Activated naive CD4-positive, alpha-beta T cell treated with anti-CD3 and anti-CD28 coated beads, Interleukin-2, amount 50 U/mL, for 24 hours (primary cell): ENCODE measurements around the gene MARK3.

Source experiments
- H3K27ac Mint-ChIP-seq: one replicate; pipeline ENCODE4 v1.8.0; 2021; ENCODE audit warnings: mild to moderate bottlenecking, mixed read lengths
- H3K27me3 Mint-ChIP-seq: one replicate; pipeline ENCODE4 v1.8.0; 2021; ENCODE audit warnings: mixed read lengths
- H3K36me3 Mint-ChIP-seq: one replicate; pipeline ENCODE4 v1.8.0; 2021; ENCODE audit warnings: mixed read lengths
- H3K4me1 Mint-ChIP-seq: one replicate; pipeline ENCODE4 v1.8.0; 2021; ENCODE audit warnings: mixed read lengths
- H3K4me3 Mint-ChIP-seq: one replicate; pipeline ENCODE4 v1.8.0; 2021; ENCODE audit warnings: mild to moderate bottlenecking, mixed read lengths
- H3K9me3 Mint-ChIP-seq: one replicate; pipeline ENCODE4 v1.8.0; 2021; ENCODE audit warnings: mixed read lengths

MARK3 gene

GRCh38 chr14:103472939-103473338 lies 87.7 kb downstream of the MARK3 start:
- Mint-ChIP-seq H3K27me3 (no peaks in the 10 kb centered on the region), H3K9me3 (no peaks in the 10 kb centered on the region), H3K27ac (peak overlapping the region; percentile 2), H3K36me3 (peaks cover 16% of the 10 kb centered on the region), H3K4me1 (no peaks in the 10 kb centered on the region), H3K4me3 (no peak overlapping the region)

GRCh38 chr14:103474893-103475292 lies 89.7 kb downstream of the MARK3 start:
- H3K36me3 Mint-ChIP-seq: peaks cover 16% of the 10 kb centered on the region
- no peak overlapping the region for H3K27ac Mint-ChIP-seq
- peaks cover 5% of the 10 kb centered on the region for H3K4me1 Mint-ChIP-seq
- no peak overlapping the region for H3K4me3 Mint-ChIP-seq
- no peaks in the 10 kb centered on the region for H3K9me3 Mint-ChIP-seq
- no peaks in the 10 kb centered on the region for H3K27me3 Mint-ChIP-seq

- Mint-ChIP-seq H3K9me3 (no peaks in the 10 kb centered on the region), H3K36me3 (peaks cover 15% of the 10 kb centered on the region), H3K27ac (peak overlapping the region; percentile 59), H3K4me3 (no peak overlapping the region), H3K27me3 (no peaks in the 10 kb centered on the region), H3K4me1 (peaks cover 17% of the 10 kb centered on the region)
These were observed 90.8 kb downstream of the MARK3 start for GRCh38 chr14:103476065-103476464.

GRCh38 chr14:103476631-103477030 lies 91.4 kb downstream of the MARK3 start:
- Mint-ChIP-seq H3K27me3 (no peaks in the 10 kb centered on the region), H3K36me3 (peaks cover 15% of the 10 kb centered on the region), H3K4me3 (no peak overlapping the region), H3K4me1 (peaks cover 22% of the 10 kb centered on the region), H3K27ac (no peak overlapping the region), H3K9me3 (no peaks in the 10 kb centered on the region)

- Mint-ChIP-seq H3K4me1 (peaks cover 22% of the 10 kb centered on the region), H3K27me3 (no peaks in the 10 kb centered on the region), H3K4me3 (no peak overlapping the region), H3K36me3 (peaks cover 21% of the 10 kb centered on the region), H3K27ac (peak overlapping the region; percentile 5), H3K9me3 (no peaks in the 10 kb centered on the region)
These were observed 95.4 kb downstream of the MARK3 start for GRCh38 chr14:103480595-103480994.

- H3K27ac Mint-ChIP-seq: no peak overlapping the region
These were observed 98.4 kb downstream of the MARK3 start for GRCh38 chr14:103483600-103483999.

GRCh38 chr14:103485504-103485903 lies 100.3 kb downstream of the MARK3 start:
- Mint-ChIP-seq H3K27ac (peak overlapping the region; percentile 17), H3K9me3 (no peaks in the 10 kb centered on the region), H3K36me3 (peaks cover 16% of the 10 kb centered on the region), H3K4me3 (no peak overlapping the region), H3K4me1 (peaks cover 10% of the 10 kb centered on the region), H3K27me3 (no peaks in the 10 kb centered on the region)

More at GRCh38 chr14:103483600-103483999, 98.4 kb downstream of the MARK3 start:
- peaks cover 22% of the 10 kb centered on the region for H3K4me1 Mint-ChIP-seq
- no peaks in the 10 kb centered on the region for H3K9me3 Mint-ChIP-seq
- peaks cover 13% of the 10 kb centered on the region for H3K36me3 Mint-ChIP-seq
- no peak overlapping the region for H3K4me3 Mint-ChIP-seq
- no peaks in the 10 kb centered on the region for H3K27me3 Mint-ChIP-seq

- Mint-ChIP-seq H3K27ac (no peak overlapping the region), H3K4me1 (no peaks in the 10 kb centered on the region), H3K36me3 (peaks cover 7% of the 10 kb centered on the region), H3K4me3 (no peak overlapping the region), H3K27me3 (no peaks in the 10 kb centered on the region), H3K9me3 (no peaks in the 10 kb centered on the region)
These were observed 102.9 kb downstream of the MARK3 start for GRCh38 chr14:103488071-103488470.

- peaks cover 4% of the 10 kb centered on the region for H3K36me3 Mint-ChIP-seq
These were observed 103.7 kb downstream of the MARK3 start for GRCh38 chr14:103488960-103489359.

GRCh38 chr14:103489621-103490020 lies 104.4 kb downstream of the MARK3 start:
- no peaks in the 10 kb centered on the region for H3K27me3 Mint-ChIP-seq
- H3K36me3 Mint-ChIP-seq: peaks cover 4% of the 10 kb centered on the region
- no peaks in the 10 kb centered on the region for H3K4me1 Mint-ChIP-seq
- H3K27ac Mint-ChIP-seq: no peak overlapping the region
- no peak overlapping the region for H3K4me3 Mint-ChIP-seq
- no peaks in the 10 kb centered on the region for H3K9me3 Mint-ChIP-seq

More at GRCh38 chr14:103488960-103489359, 103.7 kb downstream of the MARK3 start:
- no peaks in the 10 kb centered on the region for H3K9me3 Mint-ChIP-seq
- no peaks in the 10 kb centered on the region for H3K27me3 Mint-ChIP-seq
- H3K4me3 Mint-ChIP-seq: no peak overlapping the region
- H3K27ac Mint-ChIP-seq: no peak overlapping the region
- H3K4me1 Mint-ChIP-seq: no peaks in the 10 kb centered on the region

GRCh38 chr14:103491691-103492090 lies 106.5 kb downstream of the MARK3 start:
- no peaks in the 10 kb centered on the region for H3K27me3 Mint-ChIP-seq
- no peaks in the 10 kb centered on the region for H3K9me3 Mint-ChIP-seq
- H3K36me3 Mint-ChIP-seq: peaks cover 4% of the 10 kb centered on the region
- H3K4me1 Mint-ChIP-seq: no peaks in the 10 kb centered on the region
- no peak overlapping the region for H3K27ac Mint-ChIP-seq
- H3K4me3 Mint-ChIP-seq: no peak overlapping the region

GRCh38 chr14:103492156-103492925 lies 107.1 kb downstream of the MARK3 start:
- H3K27ac Mint-ChIP-seq: no peak overlapping the region
- no peak overlapping the region for H3K4me3 Mint-ChIP-seq
- no peaks in the 10 kb centered on the region for H3K27me3 Mint-ChIP-seq
- H3K9me3 Mint-ChIP-seq: no peaks in the 10 kb centered on the region
- H3K36me3 Mint-ChIP-seq: peaks cover 4% of the 10 kb centered on the region
- H3K4me1 Mint-ChIP-seq: no peaks in the 10 kb centered on the region

GRCh38 chr14:103495854-103496253 lies 110.6 kb downstream of the MARK3 start:
- H3K9me3 Mint-ChIP-seq: no peaks in the 10 kb centered on the region
- no peak overlapping the region for H3K27ac Mint-ChIP-seq
- no peak overlapping the region for H3K4me3 Mint-ChIP-seq
- H3K27me3 Mint-ChIP-seq: no peaks in the 10 kb centered on the region
- peaks cover 9% of the 10 kb centered on the region for H3K4me1 Mint-ChIP-seq
- peaks cover 5% of the 10 kb centered on the region for H3K36me3 Mint-ChIP-seq

GRCh38 chr14:103496776-103497175 lies 111.6 kb downstream of the MARK3 start:
- Mint-ChIP-seq H3K9me3 (no peaks in the 10 kb centered on the region), H3K4me1 (peaks cover 9% of the 10 kb centered on the region), H3K4me3 (no peak overlapping the region), H3K27me3 (no peaks in the 10 kb centered on the region), H3K36me3 (peaks cover 8% of the 10 kb centered on the region), H3K27ac (no peak overlapping the region)

- peaks cover 12% of the 10 kb centered on the region for H3K36me3 Mint-ChIP-seq
- peaks cover 9% of the 10 kb centered on the region for H3K4me1 Mint-ChIP-seq
- H3K9me3 Mint-ChIP-seq: no peaks in the 10 kb centered on the region
- no peak overlapping the region for H3K4me3 Mint-ChIP-seq
- peak overlapping the region; percentile 6 for H3K27ac Mint-ChIP-seq
- H3K27me3 Mint-ChIP-seq: no peaks in the 10 kb centered on the region
These were observed 114.5 kb downstream of the MARK3 start for GRCh38 chr14:103499709-103500108.

GRCh38 chr14:103500148-103500990 lies 115.2 kb downstream of the MARK3 start:
- no peaks in the 10 kb centered on the region for H3K9me3 Mint-ChIP-seq
- peaks cover 15% of the 10 kb centered on the region for H3K36me3 Mint-ChIP-seq
- no peak overlapping the region for H3K4me3 Mint-ChIP-seq
- no peaks in the 10 kb centered on the region for H3K27me3 Mint-ChIP-seq
- peaks cover 9% of the 10 kb centered on the region for H3K4me1 Mint-ChIP-seq
- no peak overlapping the region for H3K27ac Mint-ChIP-seq
